ENCODE results near the gene KCNN2.

DNA sequence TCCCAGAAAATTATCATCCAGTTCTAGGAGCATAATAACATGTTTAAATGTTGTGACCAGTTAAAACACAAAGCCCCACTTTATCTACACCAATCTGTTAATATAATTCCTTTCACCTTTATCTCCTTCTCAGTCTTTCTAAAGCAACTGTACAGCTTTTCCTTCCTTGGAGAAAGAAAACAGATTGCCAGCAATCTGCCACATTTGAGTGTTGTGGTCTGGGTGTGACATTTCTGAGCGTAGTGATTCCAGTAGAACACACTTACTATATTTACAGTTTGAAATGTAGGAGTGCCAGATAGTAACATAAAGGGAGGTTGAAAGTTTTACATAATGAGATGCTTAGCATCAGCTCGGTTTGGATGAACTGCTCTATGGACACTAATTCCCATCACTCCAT is 76.1 kb downstream of the KCNN2 start:
- TF ChIP-seq POLR2A (IDR thresholded peaks at IDR 0.05) (no peak), POLR2AphosphoS5 (IDR thresholded peaks at IDR 0.05) (no peak)
- TF ChIP-seq, protein P1, sequence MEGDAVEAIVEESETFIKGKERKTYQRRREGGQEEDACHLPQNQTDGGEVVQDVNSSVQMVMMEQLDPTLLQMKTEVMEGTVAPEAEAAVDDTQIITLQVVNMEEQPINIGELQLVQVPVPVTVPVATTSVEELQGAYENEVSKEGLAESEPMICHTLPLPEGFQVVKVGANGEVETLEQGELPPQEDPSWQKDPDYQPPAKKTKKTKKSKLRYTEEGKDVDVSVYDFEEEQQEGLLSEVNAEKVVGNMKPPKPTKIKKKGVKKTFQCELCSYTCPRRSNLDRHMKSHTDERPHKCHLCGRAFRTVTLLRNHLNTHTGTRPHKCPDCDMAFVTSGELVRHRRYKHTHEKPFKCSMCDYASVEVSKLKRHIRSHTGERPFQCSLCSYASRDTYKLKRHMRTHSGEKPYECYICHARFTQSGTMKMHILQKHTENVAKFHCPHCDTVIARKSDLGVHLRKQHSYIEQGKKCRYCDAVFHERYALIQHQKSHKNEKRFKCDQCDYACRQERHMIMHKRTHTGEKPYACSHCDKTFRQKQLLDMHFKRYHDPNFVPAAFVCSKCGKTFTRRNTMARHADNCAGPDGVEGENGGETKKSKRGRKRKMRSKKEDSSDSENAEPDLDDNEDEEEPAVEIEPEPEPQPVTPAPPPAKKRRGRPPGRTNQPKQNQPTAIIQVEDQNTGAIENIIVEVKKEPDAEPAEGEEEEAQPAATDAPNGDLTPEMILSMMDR (IDR thresholded peaks at IDR 0.05): no peak

All from sigmoid colon (tissue), 4 donors.